GM19328 (cell line): ENCODE results near the gene RPS4Y2.

Experiments
- ATAC-seq: cut with Tn5 transposase; IDR thresholded peaks from one replicate; pipeline ENCODE4 v1.9.1; 2021; ENCODE audit warnings: mild to moderate bottlenecking, moderate library complexity; ENCODE audit not compliant: unreplicated experiment

Gene RPS4Y2

DNA sequence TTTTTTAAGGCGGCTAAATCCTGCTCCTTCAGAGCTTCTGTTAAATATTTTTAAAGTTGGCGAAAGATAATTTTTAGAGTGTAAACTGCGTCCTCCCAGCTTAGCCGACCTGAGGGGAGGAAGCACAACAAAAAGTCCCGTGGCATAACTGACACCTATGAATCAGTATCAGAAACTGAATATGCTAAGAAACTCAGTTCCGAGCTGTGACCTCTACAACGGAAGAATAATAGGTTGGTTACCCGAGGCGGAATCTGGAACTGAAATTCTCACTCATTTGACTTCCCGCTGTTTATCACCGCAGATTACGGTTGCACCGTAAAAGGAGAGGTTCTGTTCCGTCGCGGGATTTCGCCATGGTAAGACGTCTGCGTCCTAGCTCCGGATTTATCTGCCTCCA is at the start of gene RPS4Y2:
Gene RPS4Y2 (plus strand): TSS at position 301 of the 400 bp plus-strand sequence. CDS start 56 bp downstream, at position 357.
- no peak for ATAC-seq

DNA sequence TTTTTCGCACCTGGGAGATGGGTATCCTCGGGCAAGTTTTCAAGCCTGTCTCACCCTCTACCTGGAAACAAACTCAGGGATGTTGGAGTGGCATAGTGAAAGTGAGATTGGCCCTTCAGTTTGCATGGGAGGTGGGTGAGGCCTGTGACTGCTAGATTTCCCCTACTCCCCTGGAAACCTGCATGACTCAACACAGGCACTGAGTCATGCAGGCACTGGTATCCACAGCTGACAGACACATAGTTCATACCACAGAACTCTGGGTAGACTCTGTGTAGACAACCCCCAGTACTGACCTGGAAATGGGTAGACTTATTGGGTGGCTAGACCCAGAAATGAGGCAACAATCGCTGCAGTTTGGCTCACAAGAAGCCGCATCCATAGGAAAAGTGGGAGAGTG is 41.5 kb upstream of the RPS4Y2 start:
- no peak for ATAC-seq

DNA sequence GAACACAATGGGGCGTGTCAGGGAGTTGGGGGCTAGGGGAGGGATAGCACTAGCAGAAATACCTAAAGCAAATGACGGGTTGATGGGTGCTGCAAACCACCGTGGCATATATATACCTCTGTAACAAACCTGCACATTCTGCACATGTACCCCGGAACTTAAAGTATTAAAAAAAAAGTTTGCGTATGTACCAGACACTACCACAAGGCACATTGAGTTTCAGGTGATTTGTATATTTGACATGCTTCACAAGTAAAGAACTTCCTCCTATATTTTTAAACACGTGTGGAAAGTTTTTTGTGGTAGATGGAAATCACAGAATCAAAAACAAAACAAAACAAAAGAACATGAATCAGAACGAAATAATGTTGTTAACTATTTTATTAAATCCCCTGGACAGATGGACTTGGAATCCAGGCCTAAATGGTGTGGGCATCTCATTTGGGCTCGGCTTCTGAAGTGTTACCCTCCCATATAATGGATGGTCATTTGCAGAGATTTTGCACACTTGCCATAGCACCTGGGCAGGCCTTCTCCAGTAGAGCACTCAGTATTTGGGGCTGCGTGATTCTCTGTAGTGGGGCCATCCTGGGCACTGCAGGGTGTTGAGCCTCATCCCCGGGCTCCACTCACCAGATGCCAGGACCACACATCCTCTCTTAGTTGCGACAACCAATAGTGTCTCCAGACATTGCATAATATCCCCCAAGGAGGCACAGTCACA is 29.6 kb upstream of the RPS4Y2 start:
- ATAC-seq, result no peak

DNA sequence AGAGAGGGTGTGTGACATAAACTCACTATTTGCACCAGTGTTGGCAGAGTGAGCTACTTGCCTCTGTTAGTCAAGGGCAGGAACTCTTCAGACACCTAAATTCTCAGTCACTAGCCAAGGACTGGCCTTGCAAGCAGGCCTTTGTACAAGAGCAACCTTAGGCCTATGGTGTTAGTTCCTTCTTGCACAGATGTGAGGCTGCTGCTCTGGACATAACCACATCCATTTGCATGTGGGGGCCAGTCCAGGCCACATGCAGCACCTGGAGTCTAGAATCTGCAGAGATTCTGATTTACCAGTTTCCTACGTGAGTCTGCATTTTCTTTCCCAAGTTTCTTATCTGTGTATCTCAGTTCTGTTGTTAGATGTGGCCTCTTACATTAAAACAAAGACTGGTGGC is 20.7 kb upstream of the RPS4Y2 start:
- no peak for ATAC-seq

DNA sequence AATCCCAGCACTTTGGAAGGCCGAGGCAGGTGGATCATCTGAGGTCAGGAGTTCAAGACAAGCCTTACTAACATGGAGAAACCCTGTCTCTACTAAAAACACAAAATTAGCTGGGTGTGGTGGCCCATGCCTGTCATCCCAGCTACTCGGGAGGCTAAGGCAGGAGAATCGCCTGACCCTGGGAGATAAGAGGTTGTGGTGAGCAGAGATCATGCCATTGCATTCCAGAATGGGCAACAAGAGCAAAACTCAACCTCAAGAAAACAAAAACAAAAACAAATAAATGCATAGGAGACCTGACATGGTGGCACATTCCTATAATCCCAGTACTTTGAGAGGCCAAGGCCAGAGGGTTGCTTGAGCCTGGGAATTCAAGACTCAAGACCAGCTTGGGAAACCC is 16.1 kb upstream of the RPS4Y2 start:
- no peak for ATAC-seq

DNA sequence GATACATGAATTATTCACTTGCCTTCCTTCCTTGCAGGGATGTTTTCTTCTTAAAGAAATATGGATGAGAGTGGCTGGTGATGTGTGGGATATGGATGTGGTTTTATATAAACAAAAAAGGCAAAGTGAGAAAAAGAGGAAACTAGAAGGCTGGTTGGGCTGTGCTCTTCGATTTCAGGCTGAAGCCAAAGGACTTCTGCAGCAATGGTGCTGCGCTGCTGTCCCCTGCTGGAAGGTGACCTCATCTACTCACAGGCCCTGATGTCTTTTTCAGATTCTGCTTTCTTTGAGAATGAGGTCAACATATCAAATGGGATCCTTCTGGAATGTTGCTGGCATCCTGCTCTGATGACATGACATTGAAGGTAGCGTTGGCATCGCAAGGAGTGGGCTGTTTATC is 15.3 kb upstream of the RPS4Y2 start:
- ATAC-seq, result no peak

DNA sequence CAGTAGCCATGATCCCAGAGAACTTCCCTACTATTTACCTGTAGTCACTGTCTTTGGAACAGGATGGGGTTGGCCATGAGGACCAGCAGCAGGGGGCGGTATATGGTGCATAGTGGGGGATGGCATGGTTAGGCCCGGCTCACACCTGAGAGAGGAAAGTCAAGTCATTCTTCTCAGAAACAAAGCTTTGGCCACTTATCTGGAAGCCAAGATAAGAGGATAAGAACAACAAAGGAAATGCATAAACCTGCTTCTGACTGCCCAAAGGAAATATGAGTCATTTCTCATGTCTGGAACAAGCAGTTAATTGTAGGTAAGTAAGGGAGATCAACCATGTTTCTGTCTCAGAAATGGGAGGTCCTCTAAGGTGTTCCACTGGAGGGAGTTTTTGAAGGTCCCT is 10.8 kb upstream of the RPS4Y2 start:
- ATAC-seq, result no peak

DNA sequence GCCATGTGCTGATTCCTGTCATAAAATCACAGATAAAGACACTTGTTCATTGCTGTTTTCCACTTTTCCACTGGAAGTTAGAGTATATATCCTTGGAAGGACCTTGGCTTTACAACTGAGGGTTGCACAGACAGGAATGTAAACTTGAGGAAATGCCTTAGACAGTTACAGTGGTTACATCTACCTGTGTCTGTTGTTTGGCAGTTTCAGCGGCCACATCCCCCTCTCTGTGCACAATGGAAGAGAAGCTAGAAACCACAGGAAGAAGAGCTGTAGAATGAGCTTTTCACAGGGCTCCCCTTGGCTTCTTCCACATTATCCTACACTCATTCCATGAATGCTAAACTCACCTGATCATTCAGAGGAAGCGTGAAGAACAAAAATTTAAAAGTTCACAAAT is 9.0 kb upstream of the RPS4Y2 start:
- ATAC-seq, result no peak

DNA sequence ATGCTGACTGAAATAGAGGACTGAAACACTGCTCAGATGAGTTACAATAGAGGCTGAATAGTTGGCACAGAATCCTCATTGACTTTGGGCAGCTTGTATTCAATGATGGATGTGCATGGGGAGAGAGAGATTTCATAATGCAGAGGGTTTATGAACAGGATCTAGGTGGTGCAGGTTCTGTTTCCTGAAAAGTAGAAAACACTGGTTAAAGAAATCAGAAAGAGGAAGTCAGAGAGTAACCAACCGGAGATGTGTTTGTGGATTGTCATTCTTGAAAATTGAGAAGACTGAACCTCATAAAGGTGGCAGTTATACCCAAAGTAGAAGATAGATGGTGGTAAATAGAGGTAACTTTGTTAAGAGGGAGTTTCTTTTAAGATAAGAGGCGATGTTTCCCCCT is 8.0 kb downstream of the RPS4Y2 start:
- no peak for ATAC-seq

DNA sequence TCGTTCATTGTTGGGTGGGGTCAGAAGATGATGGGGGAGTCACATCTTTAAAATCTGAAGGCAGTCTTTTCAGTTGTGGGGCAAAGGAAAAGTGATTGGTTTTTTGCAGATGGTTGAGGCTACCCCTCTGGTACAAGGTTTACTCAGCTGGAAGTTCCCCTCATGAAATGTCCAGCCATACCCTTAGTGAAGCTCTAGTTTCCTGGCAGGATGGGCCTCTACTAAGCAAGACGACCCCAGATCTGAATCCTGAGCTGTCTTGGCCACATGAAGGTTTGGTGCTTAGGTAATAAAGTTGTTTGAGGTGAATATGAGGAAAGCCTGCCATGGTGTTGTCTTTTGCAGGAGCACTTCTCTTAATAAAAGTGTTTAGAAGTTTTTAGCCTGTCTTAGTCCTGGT is 9.2 kb downstream of the RPS4Y2 start:
- ATAC-seq, result no peak

DNA sequence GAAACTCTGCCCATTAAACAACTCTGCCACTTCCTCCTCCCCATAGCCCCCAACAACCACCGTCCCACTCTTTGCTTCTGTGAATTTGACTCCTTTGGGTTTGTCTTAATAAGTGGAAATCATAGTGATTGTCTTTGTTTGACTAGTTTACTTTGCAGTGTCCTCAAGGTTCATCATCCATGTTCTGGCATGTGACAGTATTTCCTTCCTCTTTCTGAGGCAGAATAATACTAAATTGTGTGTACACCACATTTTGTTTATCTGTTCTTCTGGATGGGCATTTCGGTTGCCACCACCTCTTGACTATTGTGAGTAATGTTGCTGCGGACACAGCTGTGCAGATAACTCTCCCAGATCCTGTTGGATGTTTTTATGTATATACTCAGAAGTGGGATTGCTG is 14.8 kb downstream of the RPS4Y2 start:
- ATAC-seq, result no peak

DNA sequence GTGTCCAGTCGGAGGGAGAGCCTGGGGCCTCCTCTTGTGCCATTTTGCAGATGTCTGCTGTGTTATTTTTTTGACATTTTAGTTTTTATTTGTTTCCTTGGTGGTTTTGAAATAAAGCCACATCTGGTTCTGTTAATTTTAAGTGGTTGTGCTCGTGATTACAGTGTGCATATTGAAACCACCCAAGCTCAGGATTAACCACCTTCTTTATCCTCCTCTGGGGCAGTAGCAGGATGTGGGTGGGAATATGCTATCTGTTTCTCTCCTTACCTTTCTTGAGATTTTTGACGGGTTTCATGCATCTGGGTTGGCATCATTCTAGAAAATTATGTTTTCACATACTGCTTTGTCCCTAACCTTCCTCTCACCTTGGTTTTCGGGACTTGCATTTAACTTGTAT is 20.2 kb downstream of the RPS4Y2 start:
- ATAC-seq, result no peak

DNA sequence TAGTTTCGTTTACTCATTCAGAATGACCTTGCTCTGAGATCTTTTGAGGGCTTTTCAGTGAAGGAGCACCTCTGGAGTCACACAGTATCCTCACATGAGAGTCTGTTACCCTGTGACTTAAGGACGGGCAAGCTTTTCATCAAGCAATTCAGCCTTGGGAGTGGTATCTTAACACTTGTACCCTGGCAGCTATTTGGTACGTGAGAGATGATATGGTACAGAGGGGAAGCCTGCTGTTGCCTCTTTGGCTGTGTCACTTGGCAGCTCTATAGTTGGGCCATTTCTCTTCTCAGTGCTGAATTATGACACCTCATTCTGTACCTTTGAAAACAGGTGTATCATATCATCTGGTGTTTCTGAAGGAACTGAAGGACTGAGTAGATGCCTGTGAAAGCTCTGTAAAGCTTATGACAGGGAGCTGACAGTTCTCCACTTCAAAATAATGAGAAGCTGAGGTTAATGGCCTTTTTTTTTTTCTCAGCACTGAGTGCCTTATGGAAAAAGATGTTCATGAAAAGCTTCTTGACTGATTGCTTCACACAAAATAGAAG is 24.3 kb downstream of the RPS4Y2 start:
- no peak for ATAC-seq

DNA sequence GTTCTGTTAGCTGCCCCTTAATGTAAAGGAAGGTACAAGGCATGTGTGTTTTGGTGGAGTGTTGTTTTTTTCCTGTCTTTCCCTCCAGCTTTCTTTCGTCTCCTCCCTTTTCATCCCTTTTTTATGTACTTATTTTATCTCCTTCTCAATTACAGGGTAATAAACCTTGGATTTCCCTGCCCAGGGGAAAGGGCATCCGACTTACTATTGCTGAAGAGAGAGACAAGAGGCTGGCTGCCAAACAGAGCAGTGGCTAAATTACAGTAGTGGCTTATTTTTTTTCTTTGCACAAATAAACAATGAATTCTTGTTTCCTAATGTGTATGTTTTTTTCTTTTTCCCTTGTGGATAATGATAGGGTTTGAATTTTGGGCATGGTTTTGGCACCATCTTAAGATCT is 24.9 kb downstream of the RPS4Y2 start:
- ATAC-seq, result no peak

DNA sequence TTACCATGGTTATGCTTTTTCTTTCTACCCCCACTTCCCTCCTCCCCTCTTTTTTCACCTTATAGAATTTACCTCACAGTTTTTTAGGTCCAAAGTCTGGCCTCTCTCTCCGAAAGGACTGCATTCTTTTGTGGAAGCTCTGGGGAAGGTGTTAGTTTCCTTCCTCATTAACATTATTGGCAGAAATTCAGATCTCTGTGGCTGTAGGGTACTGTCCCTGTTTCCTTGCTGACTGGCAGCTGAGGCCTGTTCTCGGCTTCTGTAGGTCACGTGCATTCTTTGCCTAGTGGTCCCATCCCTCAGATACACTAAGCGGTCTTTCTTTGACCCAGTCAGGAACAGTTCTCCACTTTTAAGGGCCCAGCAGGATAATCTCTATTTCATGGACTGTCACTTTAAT is 25.5 kb downstream of the RPS4Y2 start:
- no peak for ATAC-seq

DNA sequence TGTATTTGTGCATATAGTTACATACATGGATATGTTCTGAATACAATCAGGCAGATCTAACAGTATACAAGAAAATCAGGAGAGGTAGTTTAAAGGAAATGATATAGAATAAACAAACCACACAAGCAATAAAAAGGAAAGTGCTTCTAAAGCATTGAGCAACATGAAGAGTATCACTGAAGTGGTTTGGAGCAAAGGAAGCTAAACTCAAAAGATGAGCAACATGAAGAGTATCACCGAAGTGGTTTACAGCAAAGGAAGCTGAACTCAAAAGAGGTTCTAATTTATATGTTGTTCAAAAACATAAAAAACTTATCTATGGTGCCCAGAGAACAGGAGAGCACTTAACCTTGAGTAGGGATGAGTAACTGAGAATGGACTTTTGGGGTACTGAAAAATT is 29.1 kb downstream of the RPS4Y2 start:
- ATAC-seq, result no peak

DNA sequence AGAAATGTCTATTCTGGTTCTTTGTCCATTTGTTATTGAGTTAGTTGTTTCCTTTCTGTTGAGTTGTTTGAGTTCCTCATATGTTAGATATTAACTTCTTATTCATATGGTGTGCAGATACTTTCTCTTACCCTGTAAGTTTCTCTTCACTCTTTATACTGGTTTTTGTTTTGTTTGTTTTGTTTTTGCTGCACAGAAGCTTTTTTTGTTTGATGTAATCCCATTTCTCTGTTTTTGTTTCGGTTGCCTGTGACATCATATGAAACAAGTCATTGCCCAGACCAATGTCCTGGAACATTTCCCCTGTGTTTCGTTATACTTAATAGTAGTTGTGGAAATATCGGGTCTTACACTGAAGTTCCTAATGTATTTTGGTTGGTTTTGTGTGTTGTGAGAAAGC is 31.2 kb downstream of the RPS4Y2 start:
- no peak for ATAC-seq

DNA sequence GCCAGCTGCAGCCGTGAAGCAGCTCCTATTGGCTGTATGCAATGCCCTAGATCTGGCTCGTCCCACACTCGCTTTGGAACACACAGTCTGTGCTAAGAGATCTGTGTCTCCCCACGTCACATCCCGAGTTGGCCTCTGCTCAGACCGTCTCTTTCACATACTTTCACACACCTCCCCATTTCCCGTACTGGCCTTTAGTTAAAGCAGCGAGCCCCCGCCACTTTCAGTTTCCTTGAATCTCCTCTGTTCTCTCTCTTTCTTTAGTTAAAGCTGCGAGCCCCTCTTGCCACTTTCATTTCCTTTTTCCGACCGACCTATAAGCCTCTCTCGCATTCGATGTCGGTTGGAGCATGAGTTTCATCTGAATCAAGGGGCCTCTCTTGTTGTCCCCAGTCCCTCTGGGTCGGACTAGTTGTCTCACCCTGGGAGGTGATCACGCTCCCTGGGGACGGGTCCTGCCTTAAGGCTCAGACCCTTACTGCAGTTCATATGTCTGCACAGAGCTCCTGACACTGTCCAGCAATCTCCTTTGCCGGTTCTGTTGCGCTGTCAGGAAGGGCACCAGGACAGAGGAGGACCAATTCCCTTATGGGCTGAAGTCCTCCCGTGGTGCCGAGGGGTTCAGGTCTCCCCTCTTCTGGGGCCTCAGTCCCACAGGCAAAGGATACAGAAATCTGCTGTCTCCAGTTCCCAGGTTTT is 42.6 kb downstream of the RPS4Y2 start:
- ATAC-seq, result no peak

DNA sequence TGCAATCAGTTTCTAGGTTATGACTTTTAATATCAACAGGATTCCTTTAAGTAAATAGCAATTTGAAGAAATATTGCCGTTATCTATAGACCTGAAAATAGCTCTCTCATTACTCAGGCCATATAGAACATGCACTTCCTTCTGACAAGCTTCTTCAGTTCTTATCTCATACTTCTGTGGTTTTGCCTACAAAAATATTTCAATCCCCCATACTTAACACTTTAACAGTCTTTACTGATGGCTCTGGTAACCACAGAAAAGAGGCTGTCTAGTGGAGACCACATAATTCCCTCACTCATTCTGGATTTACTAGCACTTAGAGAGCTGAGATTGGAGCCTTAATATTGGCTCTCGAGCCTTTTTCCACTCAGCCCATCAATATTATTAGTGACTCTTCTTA is 46.8 kb downstream of the RPS4Y2 start:
- no peak for ATAC-seq

DNA sequence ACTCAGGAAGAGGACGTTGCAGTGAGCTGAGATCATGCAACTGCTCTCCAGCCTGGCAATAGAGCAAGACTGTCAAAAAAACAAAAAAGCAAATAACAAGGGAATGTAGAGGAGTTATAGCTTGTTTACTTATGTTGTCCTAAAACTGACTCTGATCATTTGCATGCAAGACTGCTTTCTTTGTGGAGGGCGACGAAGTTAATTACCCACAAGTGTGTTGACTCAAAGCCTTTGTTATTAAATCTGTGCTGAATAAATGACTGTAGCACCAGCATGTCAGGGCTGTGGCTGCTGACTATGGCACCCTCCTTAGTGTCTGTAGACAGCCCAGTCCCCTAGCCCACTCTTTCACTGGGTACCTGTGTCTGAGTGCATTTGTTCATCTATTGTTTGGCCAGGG is 50.3 kb downstream of the RPS4Y2 start:
- ATAC-seq, result no peak

DNA sequence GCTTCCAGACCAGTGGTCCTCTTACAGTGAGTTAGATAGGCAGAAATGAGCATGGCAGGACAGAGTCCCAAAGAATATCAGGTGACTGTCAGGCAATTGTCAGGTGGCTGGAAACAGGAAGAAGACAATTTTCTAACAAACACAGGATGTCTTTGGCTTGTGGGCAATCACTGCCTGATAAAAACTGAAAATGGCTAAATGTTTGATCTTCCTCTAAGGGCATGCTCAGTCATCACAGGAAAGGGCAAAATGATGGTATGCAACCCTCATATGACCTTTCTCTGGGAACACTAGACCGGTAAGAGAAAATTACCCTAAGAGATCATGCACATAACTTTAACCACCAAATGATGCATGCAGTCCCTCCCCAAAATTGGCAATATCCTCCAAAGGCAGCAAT is 57.6 kb downstream of the RPS4Y2 start:
- no peak for ATAC-seq

DNA sequence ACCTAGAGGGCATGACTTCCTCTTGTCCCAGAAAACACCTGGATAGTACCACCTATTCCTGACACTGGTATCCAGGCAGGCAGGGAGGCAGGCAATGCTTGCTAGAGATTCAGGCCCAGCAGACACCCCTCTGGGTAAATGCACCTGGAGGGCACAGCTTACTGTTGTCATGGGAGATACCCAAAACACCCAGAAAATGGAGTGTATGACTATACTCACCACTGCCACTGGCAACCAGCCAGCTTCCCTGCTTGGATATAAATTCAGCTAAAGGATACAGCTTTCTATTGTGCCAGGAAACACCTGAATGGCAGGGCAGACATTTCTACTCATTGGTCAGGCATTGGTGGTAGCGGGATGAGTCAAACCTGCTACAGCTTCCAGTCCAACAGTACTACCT is 58.9 kb downstream of the RPS4Y2 start:
- ATAC-seq, result no peak
